Colonic mucosa (tissue), 4 donors: ENCODE results near the gene SYDE2. TPM values are rescaled to one million over a fixed set of nuclear protein-coding genes. Genes with fewer than 3 reads are reported as not detected.

Source experiments
- DNase-seq: peaks from one replicate; pipeline ENCODE4 v3.0.0-alpha.2; 2020
- H3K27ac ChIP-seq: fragments of 200-600 bp; one replicate; pipeline ENCODE4 v1.8.0; 2021
- H3K27me3 ChIP-seq: fragments of 200-600 bp; one replicate; pipeline ENCODE4 v1.8.0; 2021
- H3K36me3 ChIP-seq: fragments of 200-600 bp; one replicate; pipeline ENCODE4 v1.8.0; 2021
- H3K4me1 ChIP-seq: fragments of 200-600 bp; one replicate; pipeline ENCODE4 v1.8.0; 2021; ENCODE audit warnings: mild to moderate bottlenecking
- H3K4me3 ChIP-seq: fragments of 200-600 bp; one replicate; pipeline ENCODE4 v1.8.0; 2021
- H3K9ac ChIP-seq, 2 donors: one replicate each; pipeline ENCODE4 v1.7.0; 2013; ENCODE audit warnings: control low read depth in 2 of 2, low read depth in 2 of 2, low read length in 2 of 2
- H3K9me3 ChIP-seq: fragments of 200-600 bp; one replicate; pipeline ENCODE4 v1.8.0; 2021
- intact Hi-C: fragments of 100-400 bp; cut with DNase I; formaldehyde crosslinking; loops from one replicate; pipeline ENCODE4 v1.14.1; 2022
- total RNA-seq, 2 donors: library from RNA; stranded (reverse); fragmentation: NEBNext Ultra II Directional in 1 of 2; extraction: Animal tissue kit (Norgen Biotek cat#: 25700) in 1 of 2; gene quantifications; one replicate each; pipeline ENCODE4 v1.2.1, GENCODE V29; 2021
- TF ChIP-seq, protein P1 (sequence below): fragments of 200-600 bp; IDR thresholded peaks from one replicate; pipeline ENCODE4 v1.8.0; 2022; ENCODE audit warnings: antibody characterized with exemption, mild to moderate bottlenecking
- donor health status: healthy.
- donor health status: DM: no; HTN: no; CAD: no.
- donor health status: DM: no; HTN: no; CAD: no.

SYDE2 gene
- total RNA-seq, 2 donors from 2014 or later: 6.5 to 14.6 TPM

DNA sequence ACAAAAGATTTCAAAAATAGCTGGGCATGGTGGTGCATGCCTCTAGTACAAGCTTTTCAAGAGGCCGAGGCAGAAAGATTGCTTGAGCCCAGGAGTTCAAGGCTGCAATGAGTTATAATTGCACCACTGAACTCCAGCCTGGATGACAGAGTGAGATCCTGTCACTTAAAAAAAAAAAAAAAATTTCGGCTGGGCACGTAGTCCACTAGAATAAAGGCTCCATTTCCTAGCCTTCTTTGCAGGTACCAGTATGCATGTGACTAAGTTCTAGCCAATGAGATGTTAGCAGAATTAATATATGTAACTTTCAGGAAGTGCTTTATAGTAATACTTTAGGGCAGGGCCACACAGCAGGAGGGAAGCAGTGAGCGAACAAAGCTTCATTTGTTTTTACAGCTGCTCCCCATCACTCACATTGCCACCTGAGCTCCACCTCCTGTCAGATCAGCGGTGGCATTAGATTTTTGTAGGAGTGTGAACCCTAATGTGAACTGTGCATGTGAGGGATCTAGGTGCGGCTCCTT lies 28.8 kb upstream of the SYDE2 start:
- TF ChIP-seq, protein P1, sequence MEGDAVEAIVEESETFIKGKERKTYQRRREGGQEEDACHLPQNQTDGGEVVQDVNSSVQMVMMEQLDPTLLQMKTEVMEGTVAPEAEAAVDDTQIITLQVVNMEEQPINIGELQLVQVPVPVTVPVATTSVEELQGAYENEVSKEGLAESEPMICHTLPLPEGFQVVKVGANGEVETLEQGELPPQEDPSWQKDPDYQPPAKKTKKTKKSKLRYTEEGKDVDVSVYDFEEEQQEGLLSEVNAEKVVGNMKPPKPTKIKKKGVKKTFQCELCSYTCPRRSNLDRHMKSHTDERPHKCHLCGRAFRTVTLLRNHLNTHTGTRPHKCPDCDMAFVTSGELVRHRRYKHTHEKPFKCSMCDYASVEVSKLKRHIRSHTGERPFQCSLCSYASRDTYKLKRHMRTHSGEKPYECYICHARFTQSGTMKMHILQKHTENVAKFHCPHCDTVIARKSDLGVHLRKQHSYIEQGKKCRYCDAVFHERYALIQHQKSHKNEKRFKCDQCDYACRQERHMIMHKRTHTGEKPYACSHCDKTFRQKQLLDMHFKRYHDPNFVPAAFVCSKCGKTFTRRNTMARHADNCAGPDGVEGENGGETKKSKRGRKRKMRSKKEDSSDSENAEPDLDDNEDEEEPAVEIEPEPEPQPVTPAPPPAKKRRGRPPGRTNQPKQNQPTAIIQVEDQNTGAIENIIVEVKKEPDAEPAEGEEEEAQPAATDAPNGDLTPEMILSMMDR: no peak
- no peak overlapping the region for H3K27ac ChIP-seq
- H3K9ac ChIP-seq: no peak overlapping the region
- no peaks in the 10 kb centered on the region for H3K27me3 ChIP-seq
- H3K4me3 ChIP-seq: no peak overlapping the region
- peaks cover 3% of the 10 kb centered on the region for H3K4me1 ChIP-seq
- intact Hi-C loops: no loop called here
- no peaks in the 10 kb centered on the region for H3K36me3 ChIP-seq
- H3K9me3 ChIP-seq: no peaks in the 10 kb centered on the region
- DNase-seq: peak; percentile 45

- H3K36me3 ChIP-seq: no peaks in the 10 kb centered on the region
- peaks cover 6% of the 10 kb centered on the region for H3K4me1 ChIP-seq
- H3K9me3 ChIP-seq: no peaks in the 10 kb centered on the region
- no peak overlapping the region for H3K27ac ChIP-seq
- no peak overlapping the region for H3K9ac ChIP-seq
- no peak for DNase-seq
- intact Hi-C loops: no loop called here
- TF ChIP-seq, protein P1: no peak
- H3K27me3 ChIP-seq: no peaks in the 10 kb centered on the region
- no peak overlapping the region for H3K4me3 ChIP-seq
These were observed 28.2 kb upstream of the SYDE2 start for GRCh38 chr1:85228972-85229371.

DNA sequence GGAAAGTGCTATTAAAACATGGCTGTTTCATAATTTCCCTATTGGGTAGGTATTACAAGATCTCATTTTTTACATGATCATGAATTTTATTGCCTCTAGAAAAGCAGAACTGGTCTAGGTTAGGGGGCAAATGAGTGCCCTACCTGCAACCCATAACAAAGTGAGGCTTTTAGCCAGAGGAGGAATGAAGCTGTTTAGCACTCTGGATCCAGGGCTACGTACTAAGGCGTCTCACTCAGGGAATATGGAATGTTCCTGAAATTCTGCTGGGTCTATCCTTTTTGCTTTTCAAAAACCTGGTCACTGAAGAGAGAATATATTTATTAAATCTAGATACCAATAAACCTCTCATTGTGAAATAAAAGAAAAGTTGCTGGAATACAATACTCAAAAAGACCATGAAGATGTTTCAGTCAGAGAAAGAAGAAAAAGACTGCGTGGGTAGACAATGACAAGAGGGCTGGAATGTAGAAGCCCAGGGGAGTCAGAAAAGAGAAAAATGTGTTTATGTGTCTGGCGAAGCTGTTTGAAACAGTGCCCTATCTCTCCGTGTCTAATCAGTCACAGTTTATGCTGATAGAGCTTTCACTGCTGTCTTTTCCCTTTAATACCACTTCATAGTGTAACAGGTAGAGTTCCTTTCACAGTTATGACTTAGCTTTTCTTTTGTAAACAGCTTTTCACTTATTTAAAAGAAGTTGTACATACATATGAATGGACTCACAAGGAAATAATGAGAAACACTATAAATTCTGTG lies 25.0 kb upstream of the SYDE2 start:
- no peak overlapping the region for H3K9ac ChIP-seq
- intact Hi-C loops: no loop called here
- H3K9me3 ChIP-seq: no peaks in the 10 kb centered on the region
- DNase-seq: no peak
- no peak overlapping the region for H3K4me3 ChIP-seq
- no peaks in the 10 kb centered on the region for H3K27me3 ChIP-seq
- H3K36me3 ChIP-seq: no peaks in the 10 kb centered on the region
- H3K4me1 ChIP-seq: peaks cover 6% of the 10 kb centered on the region
- TF ChIP-seq, protein P1: no peak
- H3K27ac ChIP-seq: peak overlapping the region; percentile 13

- no peaks in the 10 kb centered on the region for H3K36me3 ChIP-seq
- peaks cover 6% of the 10 kb centered on the region for H3K4me1 ChIP-seq
- H3K9me3 ChIP-seq: no peaks in the 10 kb centered on the region
- intact Hi-C loops: no loop called here
- no peaks in the 10 kb centered on the region for H3K27me3 ChIP-seq
- no peak overlapping the region for H3K4me3 ChIP-seq
- H3K27ac ChIP-seq: peak overlapping the region; percentile 13
- DNase-seq: peak; percentile 78
- H3K9ac ChIP-seq: peak overlapping the region in 1 of 2 donors; percentile 21
- TF ChIP-seq, protein P1: no peak
These were observed 24.2 kb upstream of the SYDE2 start for GRCh38 chr1:85224734-85225623.

DNA sequence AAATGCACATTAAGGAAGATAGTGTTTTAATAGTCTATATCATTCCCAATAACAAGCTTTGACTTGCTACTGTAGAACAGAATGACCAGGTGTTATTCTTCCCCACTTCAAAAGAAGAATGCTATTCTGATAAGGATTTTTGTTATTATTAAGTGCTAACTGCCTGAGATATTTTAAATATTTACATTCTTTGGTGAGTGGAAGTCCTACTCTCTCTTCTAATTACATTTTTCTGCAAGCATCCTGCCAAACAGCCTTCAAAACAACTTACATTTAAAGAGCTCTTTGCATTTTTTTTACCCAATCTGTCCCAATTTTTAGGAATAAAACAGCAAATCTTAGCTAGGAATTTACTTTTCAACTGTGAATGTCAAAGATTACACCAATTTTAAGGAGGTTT lies 23.5 kb upstream of the SYDE2 start:
- no peak for DNase-seq
- TF ChIP-seq, protein P1: no peak
- Histone ChIP-seq H3K27me3 (no peaks in the 10 kb centered on the region), H3K9ac (no peak overlapping the region), H3K27ac (no peak overlapping the region), H3K4me3 (no peak overlapping the region), H3K36me3 (no peaks in the 10 kb centered on the region), H3K9me3 (no peaks in the 10 kb centered on the region), H3K4me1 (peaks cover 6% of the 10 kb centered on the region)
- intact Hi-C loops: no loop called here
